ENCODE data around the gene MBTPS1.

- TF ChIP-seq ISL1 (CRISPR knock-in tag; IDR thresholded peaks at IDR 0.05) (no peak), ESRRG (CRISPR knock-in tag; IDR thresholded peaks at IDR 0.05) (no peak)
Observed at GRCh38 chr16:84049403-84050060, 67.2 kb downstream of the MBTPS1 start.
